ENCODE measurements around the gene ELOVL6. TPM values are rescaled to one million over a fixed set of nuclear protein-coding genes. Genes with fewer than 3 reads are reported as not detected.

ELOVL6 gene
- total RNA-seq, 1 donor from 2014 or later: 25.5 TPM

DNA sequence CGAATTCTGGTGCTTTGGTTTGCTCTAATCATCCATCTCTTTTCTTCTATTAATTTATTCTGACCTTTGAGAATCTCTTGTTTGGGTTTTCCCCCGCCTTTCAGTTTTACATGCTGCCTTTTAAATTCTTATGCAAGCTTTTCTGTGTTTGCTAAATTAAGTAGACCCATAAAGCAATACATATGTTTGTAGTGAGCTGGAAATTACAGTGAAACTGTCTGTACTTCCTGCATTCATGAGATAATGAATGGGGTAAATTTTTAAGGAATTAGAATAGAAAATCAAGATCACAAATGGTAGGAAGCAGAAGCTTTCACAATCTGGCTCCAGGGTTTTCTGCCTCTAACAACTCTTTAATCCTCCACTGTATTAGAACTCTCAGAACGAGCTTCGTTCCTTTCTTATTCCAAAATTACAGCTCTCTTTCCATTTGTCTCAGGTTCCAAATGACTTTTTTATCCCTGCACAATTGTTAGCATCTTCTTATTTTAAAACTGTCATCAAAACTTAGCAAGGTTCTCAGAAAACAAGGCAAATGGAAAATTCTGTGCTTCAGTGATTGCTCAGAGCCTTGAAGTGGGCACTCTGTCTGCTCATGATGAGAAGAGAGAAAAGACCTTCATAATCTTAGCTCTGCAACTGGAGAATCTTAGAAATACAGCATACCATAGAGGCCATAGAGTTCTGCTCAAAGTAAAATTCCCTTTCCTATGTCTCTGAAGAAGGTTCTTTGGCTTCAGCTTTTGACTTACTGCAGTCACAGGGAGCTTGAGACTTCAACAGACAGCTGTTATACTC lies 177.6 kb downstream of the ELOVL6 start:
- H3K4me1 Mint-ChIP-seq (ENCODE audit: low read depth, unreplicated experiment): peaks cover 11% of the 10 kb centered on the region
- no peak overlapping the region for H3K27ac Mint-ChIP-seq (ENCODE audit: unreplicated experiment)
- Histone ChIP-seq H3K9ac (ENCODE audit: low read length) (no peak overlapping the region), H4K20me1 (ENCODE audit: insufficient read depth, low read length) (no peaks in the 10 kb centered on the region), H3K27me3 (ENCODE audit: insufficient read depth, low read length) (no peaks in the 10 kb centered on the region), H3K36me3 (ENCODE audit: insufficient read depth, low read length) (no peaks in the 10 kb centered on the region), H3K27ac (ENCODE audit: low read depth, low read length) (no peak overlapping the region), H2AFZ (ENCODE audit: low read depth, low read length) (no peak overlapping the region), H3K9me3 (ENCODE audit: insufficient read depth, low read depth, low read length) (no peaks in the 10 kb centered on the region), H3K79me2 (ENCODE audit: insufficient read depth, low read length) (no peaks in the 10 kb centered on the region), H3K4me3 (ENCODE audit: insufficient read depth, low read depth, low read length) (no peak overlapping the region), H3K4me1 (ENCODE audit: insufficient read depth, low read length) (peaks cover 6% of the 10 kb centered on the region), H3K4me2 (ENCODE audit: low read length) (no peak overlapping the region)
- FAIRE-seq (no peak), DNase-seq (ENCODE audit: low read depth) (no peak)
- H3K4me3 Mint-ChIP-seq (ENCODE audit: unreplicated experiment): no peak overlapping the region
- H3K9me3 Mint-ChIP-seq (ENCODE audit: unreplicated experiment): no peaks in the 10 kb centered on the region
- no peaks in the 10 kb centered on the region for H3K36me3 Mint-ChIP-seq (ENCODE audit: low read depth, unreplicated experiment)
- TF ChIP-seq EZH2 (IDR thresholded peaks at IDR 0.05; ENCODE audit: insufficient read depth, low read length): no peak
- TF ChIP-seq, protein P1, sequence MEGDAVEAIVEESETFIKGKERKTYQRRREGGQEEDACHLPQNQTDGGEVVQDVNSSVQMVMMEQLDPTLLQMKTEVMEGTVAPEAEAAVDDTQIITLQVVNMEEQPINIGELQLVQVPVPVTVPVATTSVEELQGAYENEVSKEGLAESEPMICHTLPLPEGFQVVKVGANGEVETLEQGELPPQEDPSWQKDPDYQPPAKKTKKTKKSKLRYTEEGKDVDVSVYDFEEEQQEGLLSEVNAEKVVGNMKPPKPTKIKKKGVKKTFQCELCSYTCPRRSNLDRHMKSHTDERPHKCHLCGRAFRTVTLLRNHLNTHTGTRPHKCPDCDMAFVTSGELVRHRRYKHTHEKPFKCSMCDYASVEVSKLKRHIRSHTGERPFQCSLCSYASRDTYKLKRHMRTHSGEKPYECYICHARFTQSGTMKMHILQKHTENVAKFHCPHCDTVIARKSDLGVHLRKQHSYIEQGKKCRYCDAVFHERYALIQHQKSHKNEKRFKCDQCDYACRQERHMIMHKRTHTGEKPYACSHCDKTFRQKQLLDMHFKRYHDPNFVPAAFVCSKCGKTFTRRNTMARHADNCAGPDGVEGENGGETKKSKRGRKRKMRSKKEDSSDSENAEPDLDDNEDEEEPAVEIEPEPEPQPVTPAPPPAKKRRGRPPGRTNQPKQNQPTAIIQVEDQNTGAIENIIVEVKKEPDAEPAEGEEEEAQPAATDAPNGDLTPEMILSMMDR (IDR thresholded peaks at IDR 0.05; ENCODE audit: insufficient read depth, low read depth, low read length): no peak
- peaks cover 4% of the 10 kb centered on the region for H3K27me3 Mint-ChIP-seq (ENCODE audit: low read depth, unreplicated experiment)

DNA sequence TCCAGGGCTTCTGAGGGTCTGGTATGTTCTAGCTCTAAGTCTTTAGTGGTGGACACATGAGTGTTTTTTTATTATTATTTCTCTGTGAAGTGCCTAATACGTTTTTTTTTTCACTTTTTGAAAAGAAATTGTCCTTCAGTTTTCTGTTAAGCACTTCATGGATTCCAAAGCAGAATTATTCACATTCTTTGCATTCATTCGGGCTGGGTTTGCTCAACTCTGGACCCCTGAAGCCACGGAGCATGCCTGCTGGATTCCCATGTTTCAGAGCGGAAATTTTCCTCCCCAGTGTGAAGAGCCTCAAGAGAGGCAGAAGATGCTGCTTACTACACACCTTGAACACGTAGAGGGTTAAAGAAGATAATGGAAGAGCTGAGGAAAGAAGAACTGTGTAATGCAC lies 178.3 kb downstream of the ELOVL6 start:
- FAIRE-seq (no peak), DNase-seq (ENCODE audit: low read depth) (peak; percentile 51)
- Histone ChIP-seq H3K4me3 (ENCODE audit: insufficient read depth, low read depth, low read length) (no peak overlapping the region), H4K20me1 (ENCODE audit: insufficient read depth, low read length) (no peaks in the 10 kb centered on the region), H3K27ac (ENCODE audit: low read depth, low read length) (no peak overlapping the region), H3K9me3 (ENCODE audit: insufficient read depth, low read depth, low read length) (no peaks in the 10 kb centered on the region), H3K4me2 (ENCODE audit: low read length) (no peak overlapping the region), H3K36me3 (ENCODE audit: insufficient read depth, low read length) (no peaks in the 10 kb centered on the region), H3K4me1 (ENCODE audit: insufficient read depth, low read length) (peaks cover 6% of the 10 kb centered on the region), H3K79me2 (ENCODE audit: insufficient read depth, low read length) (no peaks in the 10 kb centered on the region), H3K9ac (ENCODE audit: low read length) (no peak overlapping the region), H2AFZ (ENCODE audit: low read depth, low read length) (no peak overlapping the region), H3K27me3 (ENCODE audit: insufficient read depth, low read length) (no peaks in the 10 kb centered on the region)
- Mint-ChIP-seq H3K4me1 (ENCODE audit: low read depth, unreplicated experiment) (peaks cover 11% of the 10 kb centered on the region), H3K9me3 (ENCODE audit: unreplicated experiment) (no peaks in the 10 kb centered on the region), H3K36me3 (ENCODE audit: low read depth, unreplicated experiment) (no peaks in the 10 kb centered on the region), H3K27me3 (ENCODE audit: low read depth, unreplicated experiment) (peaks cover 4% of the 10 kb centered on the region), H3K4me3 (ENCODE audit: unreplicated experiment) (no peak overlapping the region), H3K27ac (ENCODE audit: unreplicated experiment) (peak overlapping the region; percentile 63)
- TF ChIP-seq EZH2 (IDR thresholded peaks at IDR 0.05; ENCODE audit: insufficient read depth, low read length): no peak

DNA sequence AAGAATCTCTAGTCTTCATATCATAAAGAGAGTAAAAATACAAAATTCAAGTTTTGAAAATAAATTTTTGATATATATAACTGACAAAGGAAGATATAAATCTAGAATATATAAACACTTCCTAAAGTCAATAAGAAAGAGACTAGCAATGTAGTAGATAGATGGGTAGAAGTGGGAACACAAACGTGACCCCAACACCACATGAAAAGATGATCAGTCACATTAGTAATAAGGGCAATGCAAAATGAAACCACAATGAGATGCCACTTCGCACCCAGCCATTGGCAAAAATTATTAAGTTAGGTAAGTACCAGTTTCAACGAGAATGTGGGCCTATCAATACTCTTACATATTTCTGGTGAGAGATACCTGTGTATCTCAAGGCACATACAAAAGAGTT lies 179.3 kb downstream of the ELOVL6 start:
- H3K4me1 Mint-ChIP-seq (ENCODE audit: low read depth, unreplicated experiment): peaks cover 11% of the 10 kb centered on the region
- DNase-seq (ENCODE audit: low read depth) (no peak), FAIRE-seq (no peak)
- no peaks in the 10 kb centered on the region for H3K36me3 ChIP-seq (ENCODE audit: insufficient read depth, low read length)
- H3K4me2 ChIP-seq (ENCODE audit: low read length): no peak overlapping the region
- no peak overlapping the region for H3K4me3 ChIP-seq (ENCODE audit: insufficient read depth, low read depth, low read length)
- peaks cover 6% of the 10 kb centered on the region for H3K4me1 ChIP-seq (ENCODE audit: insufficient read depth, low read length)
- H3K9me3 ChIP-seq (ENCODE audit: insufficient read depth, low read depth, low read length): no peaks in the 10 kb centered on the region
- H3K9me3 Mint-ChIP-seq (ENCODE audit: unreplicated experiment): peaks cover 1% of the 10 kb centered on the region
- no peak for TF ChIP-seq EZH2 (IDR thresholded peaks at IDR 0.05; ENCODE audit: insufficient read depth, low read length)
- TF ChIP-seq, protein P1 (IDR thresholded peaks at IDR 0.05; ENCODE audit: insufficient read depth, low read depth, low read length): no peak
- no peaks in the 10 kb centered on the region for H3K27me3 ChIP-seq (ENCODE audit: insufficient read depth, low read length)
- no peak overlapping the region for H3K27ac ChIP-seq (ENCODE audit: low read depth, low read length)
- no peaks in the 10 kb centered on the region for H3K79me2 ChIP-seq (ENCODE audit: insufficient read depth, low read length)
- H3K27ac Mint-ChIP-seq (ENCODE audit: unreplicated experiment): no peak overlapping the region
- H3K4me3 Mint-ChIP-seq (ENCODE audit: unreplicated experiment): no peak overlapping the region
- peaks cover 4% of the 10 kb centered on the region for H3K27me3 Mint-ChIP-seq (ENCODE audit: low read depth, unreplicated experiment)
- H2AFZ ChIP-seq (ENCODE audit: low read depth, low read length): no peak overlapping the region
- no peaks in the 10 kb centered on the region for H3K36me3 Mint-ChIP-seq (ENCODE audit: low read depth, unreplicated experiment)
- H3K9ac ChIP-seq (ENCODE audit: low read length): no peak overlapping the region
- H4K20me1 ChIP-seq (ENCODE audit: insufficient read depth, low read length): no peaks in the 10 kb centered on the region
